Lung (tissue), 12 donors: ENCODE results near the gene CCIN. TPM values are rescaled to one million over a fixed set of nuclear protein-coding genes. Genes with fewer than 3 reads are reported as not detected.

Source experiments
- ATAC-seq: fragments of 200-7000 bp; cut with Tn5 transposase; one replicate; pipeline ENCODE4 v1.9.1; 2020; ENCODE audit warnings: moderate number of reproducible peaks; ENCODE audit not compliant: insufficient read depth, low FRiP score
- DNase-seq, 3 donors: peaks; one replicate each; pipeline ENCODE4 v3.0.0-alpha.2; 2013 to 2017
- H3K27ac ChIP-seq, 2 donors: one replicate each; pipeline ENCODE4 v1.5.1; 2013; ENCODE audit warnings: mild to moderate bottlenecking in 2 of 2, moderate library complexity in 2 of 2, control low read depth in 1 of 2, inconsistent platforms in 1 of 2, low read depth in 1 of 2, low read length in 1 of 2
- H3K27me3 ChIP-seq, 3 donors: one replicate each; pipeline ENCODE4 v1.5.1; 2013; ENCODE audit warnings: low read length in 2 of 3; ENCODE audit not compliant: control insufficient read depth in 3 of 3, insufficient read depth in 3 of 3
- H3K36me3 ChIP-seq, 4 donors: one replicate each; pipeline ENCODE4 v1.5.1; 2013; ENCODE audit warnings: low read length in 4 of 4, mild to moderate bottlenecking in 1 of 4, moderate library complexity in 1 of 4; ENCODE audit not compliant: control insufficient read depth in 4 of 4, insufficient read depth in 4 of 4
- H3K4me1 ChIP-seq, 5 donors: one replicate each; pipeline ENCODE4 v1.5.1; 2013; ENCODE audit warnings: low read length in 5 of 5, mild to moderate bottlenecking in 2 of 5, moderate library complexity in 1 of 5; ENCODE audit not compliant: control insufficient read depth in 5 of 5, insufficient read depth in 5 of 5
- H3K4me3 ChIP-seq: one replicate; pipeline ENCODE4 v1.5.1; 2013; ENCODE audit warnings: mild to moderate bottlenecking, control low read depth, moderate library complexity
- H3K9ac ChIP-seq, 2 donors: one replicate each; pipeline ENCODE4 v1.5.1; 2013; ENCODE audit warnings: low read length in 2 of 2, control low read depth in 1 of 2; ENCODE audit not compliant: insufficient read depth in 1 of 2
- H3K9me3 ChIP-seq, 4 donors: one replicate each; pipeline ENCODE4 v1.5.1; 2013; ENCODE audit warnings: low read length in 3 of 4, mild to moderate bottlenecking in 1 of 4, moderate library complexity in 1 of 4; ENCODE audit not compliant: control insufficient read depth in 4 of 4, insufficient read depth in 3 of 4
- WGBS, 2 donors: extraction: QIAGEN DNeasy Blood & Tissue Kit; methylation state at CpG; one replicate each; pipeline ENCODE4 v1.1.7; 2013; 5-methylcytosine and 5-hydroxymethylcytosine counted together
- polyA plus RNA-seq, 2 donors: library from polyadenylated mRNA; stranded (reverse); fragments of 200-250 nt; gene quantifications; one replicate each; pipeline ENCODE4 v1.2.1, GENCODE V29; 2013
- total RNA-seq, 2 donors: library from RNA; depleted of rRNA in 1 of 2; stranded (reverse); fragments of >200 nt in 1 of 2; gene quantifications; one replicate each; pipeline ENCODE4 v1.2.1, GENCODE V29; 2014 to 2021
- TF ChIP-seq, protein P1 (sequence below): IDR thresholded peaks from 2 replicates; pipeline ENCODE4 v1.5.1; 2012; ENCODE audit warnings: mild to moderate bottlenecking; ENCODE audit errors: control extremely low read depth, extremely low read depth
- donor health status: control.
- donor health status: control.
- donor health status: Bipolar disorder and iron deficiency.
- donor health status: healthy.
- donor health status: DM: yes; HTN: yes; CAD: no.

Gene CCIN
- total and polyA plus RNA-seq, 4 donors, result 0.12 to 0.89 (median 0.15) TPM; not detected in 1

- TF ChIP-seq, protein P1, sequence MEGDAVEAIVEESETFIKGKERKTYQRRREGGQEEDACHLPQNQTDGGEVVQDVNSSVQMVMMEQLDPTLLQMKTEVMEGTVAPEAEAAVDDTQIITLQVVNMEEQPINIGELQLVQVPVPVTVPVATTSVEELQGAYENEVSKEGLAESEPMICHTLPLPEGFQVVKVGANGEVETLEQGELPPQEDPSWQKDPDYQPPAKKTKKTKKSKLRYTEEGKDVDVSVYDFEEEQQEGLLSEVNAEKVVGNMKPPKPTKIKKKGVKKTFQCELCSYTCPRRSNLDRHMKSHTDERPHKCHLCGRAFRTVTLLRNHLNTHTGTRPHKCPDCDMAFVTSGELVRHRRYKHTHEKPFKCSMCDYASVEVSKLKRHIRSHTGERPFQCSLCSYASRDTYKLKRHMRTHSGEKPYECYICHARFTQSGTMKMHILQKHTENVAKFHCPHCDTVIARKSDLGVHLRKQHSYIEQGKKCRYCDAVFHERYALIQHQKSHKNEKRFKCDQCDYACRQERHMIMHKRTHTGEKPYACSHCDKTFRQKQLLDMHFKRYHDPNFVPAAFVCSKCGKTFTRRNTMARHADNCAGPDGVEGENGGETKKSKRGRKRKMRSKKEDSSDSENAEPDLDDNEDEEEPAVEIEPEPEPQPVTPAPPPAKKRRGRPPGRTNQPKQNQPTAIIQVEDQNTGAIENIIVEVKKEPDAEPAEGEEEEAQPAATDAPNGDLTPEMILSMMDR, result no peak
- peaks cover 0 to 3% (median 0%) of the 10 kb centered on the region in 5 donors for H3K4me1 ChIP-seq
- no peak for DNase-seq
- no peaks in the 10 kb centered on the region for H3K9me3 ChIP-seq
- no peak overlapping the region for H3K27ac ChIP-seq
- H3K4me3 ChIP-seq, result no peak overlapping the region
- no peak overlapping the region for H3K9ac ChIP-seq
- 44 to 68% methylated on average over 2 of the region's 2 CpGs for WGBS, 2 donors
- peaks cover 3 to 12% (median 7%) of the 10 kb centered on the region in 4 donors for H3K36me3 ChIP-seq
- no peak for ATAC-seq
- no peaks in the 10 kb centered on the region for H3K27me3 ChIP-seq
These were observed 45.7 kb upstream of the CCIN start for GRCh38 chr9:36123515-36123914.

DNA sequence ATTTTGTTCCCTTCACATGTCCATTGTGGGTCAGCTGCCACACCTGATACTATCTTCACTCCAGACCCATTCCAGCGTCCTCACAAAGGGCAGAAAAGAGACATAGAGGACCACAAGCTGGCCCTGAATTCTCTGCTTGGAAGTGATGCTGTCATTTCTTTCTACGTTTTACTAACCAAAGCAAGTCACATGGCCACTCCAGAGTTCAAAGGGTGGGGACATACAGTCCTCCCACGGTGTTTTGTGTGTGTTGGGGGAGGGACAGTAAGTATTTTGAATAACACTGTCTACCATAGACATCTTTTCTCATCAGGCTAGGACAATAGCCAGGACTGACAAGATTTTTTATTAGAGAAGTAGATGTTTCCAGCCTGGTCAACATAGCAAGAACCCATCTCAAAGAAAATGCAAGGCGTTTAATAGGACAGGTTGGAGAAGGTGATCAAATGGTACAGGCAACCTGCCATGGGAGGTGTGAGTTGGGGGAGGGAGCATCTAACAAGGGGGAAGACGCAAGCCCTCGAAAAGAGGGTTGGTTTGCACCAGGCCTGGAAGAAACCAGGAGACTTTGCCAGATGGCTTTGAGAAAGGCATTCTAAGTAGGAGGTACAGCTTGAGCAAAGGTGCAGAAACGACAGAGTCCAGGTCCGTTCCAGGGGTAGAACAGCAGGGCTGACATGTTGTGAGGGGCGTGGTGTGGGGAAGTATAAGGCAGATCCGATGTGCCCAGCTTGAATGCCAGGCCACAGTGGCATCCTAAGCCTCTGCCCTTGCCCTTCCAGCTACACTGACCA, 43.9 kb upstream of the CCIN start:
- Histone ChIP-seq H3K27ac (no peak overlapping the region), H3K36me3 (peaks cover 3 to 12% (median 7%) of the 10 kb centered on the region in 4 donors), H3K27me3 (no peaks in the 10 kb centered on the region), H3K4me1 (no peaks in the 10 kb centered on the region), H3K9me3 (no peaks in the 10 kb centered on the region), H3K4me3 (no peak overlapping the region), H3K9ac (no peak overlapping the region)
- ATAC-seq (no peak), DNase-seq (no peak)
- 81% methylated on average over 10 of the region's 10 CpGs for WGBS, 2 donors
- TF ChIP-seq, protein P1, result no peak

- DNase-seq (no peak), ATAC-seq (no peak)
- Histone ChIP-seq H3K36me3 (peaks cover 2 to 12% (median 7%) of the 10 kb centered on the region in 4 donors), H3K4me1 (no peaks in the 10 kb centered on the region), H3K9me3 (no peaks in the 10 kb centered on the region), H3K9ac (no peak overlapping the region), H3K4me3 (no peak overlapping the region), H3K27ac (no peak overlapping the region), H3K27me3 (no peaks in the 10 kb centered on the region)
- TF ChIP-seq, protein P1, result no peak
- 49 to 69% methylated on average over 7 of the region's 7 CpGs for WGBS, 2 donors
These were observed 43.0 kb upstream of the CCIN start for GRCh38 chr9:36126016-36126730.
